Measurements from ENCODE around the gene ETV3.

ETV3 gene

GRCh38 chr1:157161901-157162300, 23.7 kb upstream of the ETV3 start:
- WGBS, 2 donors (ENCODE audit: extremely low coverage in 2 of 2, insufficient read length in 2 of 2, insufficient replicate concordance in 1 of 2): no CpG with 5 or more reads among the region's 5 CpGs
- Histone ChIP-seq H3K14ac (ENCODE audit: low read length) (no peak overlapping the region), H2BK15ac (ENCODE audit: low read length) (no peak overlapping the region), H3K9ac (ENCODE audit: low read depth, low read length, poor library complexity) (no peak overlapping the region), H3K9me3 (replicated peaks in 1 of 2; ENCODE audit: control insufficient read depth in 2 of 2, insufficient read depth in 1 of 2, low read depth in 1 of 2, low read length in 2 of 2) (no peaks in the 10 kb centered on the region), H4K8ac (ENCODE audit: low read depth, low read length) (no peak overlapping the region), H2BK5ac (ENCODE audit: low read length) (no peak overlapping the region), H4K91ac (ENCODE audit: low read depth, low read length, poor library complexity) (no peak overlapping the region), H3K27me3 (ENCODE audit: control insufficient read depth in 3 of 3, insufficient read depth in 3 of 3, low read depth in 1 of 3, low read length in 3 of 3) (peaks cover 0 to 25% (median 0%) of the 10 kb centered on the region in 3 experiments), H2BK120ac (ENCODE audit: low read depth, low read length) (no peak overlapping the region), H3K36me3 (replicated peaks in 1 of 2; ENCODE audit: control insufficient read depth in 2 of 2, insufficient read depth in 2 of 2, low read length in 2 of 2) (no peaks in the 10 kb centered on the region), H2BK12ac (ENCODE audit: low read length) (no peak overlapping the region), H2AK5ac (ENCODE audit: low read depth, low read length) (no peak overlapping the region), H3K27ac (replicated peaks; ENCODE audit: low read length) (no peak overlapping the region), H2AFZ (ENCODE audit: low read length) (no peak overlapping the region), H3K4ac (ENCODE audit: low read length) (no peak overlapping the region), H3K23ac (ENCODE audit: low read depth, low read length, poor library complexity) (no peak overlapping the region), H3K18ac (ENCODE audit: low read length) (no peak overlapping the region), H3K4me2 (ENCODE audit: insufficient read depth, low read length, poor library complexity, severe bottlenecking) (no peak overlapping the region), H3K4me3 (ENCODE audit: low read length in 2 of 2) (no peak overlapping the region), H3K4me1 (ENCODE audit: control insufficient read depth in 2 of 2, insufficient read depth in 1 of 2, low read depth in 1 of 2, low read length in 2 of 2) (peaks cover 0 to 15% of the 10 kb centered on the region in 2 donors), H3K79me1 (ENCODE audit: low read depth, low read length) (no peaks in the 10 kb centered on the region)
- no peak for DNase-seq (ENCODE audit: low spot score)

- H3K27ac ChIP-seq (replicated peaks; ENCODE audit: low read length): no peak overlapping the region
- H2BK15ac ChIP-seq (ENCODE audit: low read length): no peak overlapping the region
- no peak overlapping the region for H3K4ac ChIP-seq (ENCODE audit: low read length)
- no peak overlapping the region for H3K9ac ChIP-seq (ENCODE audit: low read depth, low read length, poor library complexity)
- no peak overlapping the region for H2BK12ac ChIP-seq (ENCODE audit: low read length)
- no peak for DNase-seq (ENCODE audit: low spot score)
- H3K18ac ChIP-seq (ENCODE audit: low read length): no peak overlapping the region
- no peak overlapping the region for H3K4me3 ChIP-seq (ENCODE audit: low read length in 2 of 2)
- H2BK5ac ChIP-seq (ENCODE audit: low read length): no peak overlapping the region
- no peak overlapping the region for H3K14ac ChIP-seq (ENCODE audit: low read length)
- H2BK120ac ChIP-seq (ENCODE audit: low read depth, low read length): no peak overlapping the region
- H3K36me3 ChIP-seq (replicated peaks in 1 of 2; ENCODE audit: control insufficient read depth in 2 of 2, insufficient read depth in 2 of 2, low read length in 2 of 2): no peaks in the 10 kb centered on the region
- H4K8ac ChIP-seq (ENCODE audit: low read depth, low read length): no peak overlapping the region
- WGBS, 2 donors (ENCODE audit: extremely low coverage in 2 of 2, insufficient read length in 2 of 2, insufficient replicate concordance in 1 of 2): no CpG with 5 or more reads among the region's 4 CpGs
- H3K23ac ChIP-seq (ENCODE audit: low read depth, low read length, poor library complexity): no peak overlapping the region
- H3K4me1 ChIP-seq (ENCODE audit: control insufficient read depth in 2 of 2, insufficient read depth in 1 of 2, low read depth in 1 of 2, low read length in 2 of 2): peaks cover 0 to 27% of the 10 kb centered on the region in 2 donors
- no peaks in the 10 kb centered on the region for H3K9me3 ChIP-seq (replicated peaks in 1 of 2; ENCODE audit: control insufficient read depth in 2 of 2, insufficient read depth in 1 of 2, low read depth in 1 of 2, low read length in 2 of 2)
- H2AFZ ChIP-seq (ENCODE audit: low read length): no peak overlapping the region
- H3K79me1 ChIP-seq (ENCODE audit: low read depth, low read length): no peaks in the 10 kb centered on the region
- H3K4me2 ChIP-seq (ENCODE audit: insufficient read depth, low read length, poor library complexity, severe bottlenecking): no peak overlapping the region
- no peak overlapping the region for H4K91ac ChIP-seq (ENCODE audit: low read depth, low read length, poor library complexity)
- H2AK5ac ChIP-seq (ENCODE audit: low read depth, low read length): no peak overlapping the region
- peaks cover 0 to 13% (median 0%) of the 10 kb centered on the region in 3 experiments for H3K27me3 ChIP-seq (ENCODE audit: control insufficient read depth in 3 of 3, insufficient read depth in 3 of 3, low read depth in 1 of 3, low read length in 3 of 3)
Measured at GRCh38 chr1:157158967-157159366, 20.8 kb upstream of the ETV3 start.

- WGBS, 2 donors (ENCODE audit: extremely low coverage in 2 of 2, insufficient read length in 2 of 2, insufficient replicate concordance in 1 of 2): no CpG with 5 or more reads among the region's 9 CpGs
- Histone ChIP-seq H2BK12ac (ENCODE audit: low read length) (no peak overlapping the region), H4K91ac (ENCODE audit: low read depth, low read length, poor library complexity) (no peak overlapping the region), H2BK120ac (ENCODE audit: low read depth, low read length) (no peak overlapping the region), H3K4me2 (ENCODE audit: insufficient read depth, low read length, poor library complexity, severe bottlenecking) (no peak overlapping the region), H3K27me3 (ENCODE audit: control insufficient read depth in 3 of 3, insufficient read depth in 3 of 3, low read depth in 1 of 3, low read length in 3 of 3) (peaks cover 0 to 22% (median 0%) of the 10 kb centered on the region in 3 experiments), H3K14ac (ENCODE audit: low read length) (no peak overlapping the region), H3K79me1 (ENCODE audit: low read depth, low read length) (no peaks in the 10 kb centered on the region), H2BK5ac (ENCODE audit: low read length) (no peak overlapping the region), H3K4me1 (ENCODE audit: control insufficient read depth in 2 of 2, insufficient read depth in 1 of 2, low read depth in 1 of 2, low read length in 2 of 2) (peaks cover 0 to 28% of the 10 kb centered on the region in 2 donors), H2AFZ (ENCODE audit: low read length) (peak overlapping the region; percentile 51), H3K9ac (ENCODE audit: low read depth, low read length, poor library complexity) (no peak overlapping the region), H3K36me3 (replicated peaks in 1 of 2; ENCODE audit: control insufficient read depth in 2 of 2, insufficient read depth in 2 of 2, low read length in 2 of 2) (no peaks in the 10 kb centered on the region), H2AK5ac (ENCODE audit: low read depth, low read length) (no peak overlapping the region), H2BK15ac (ENCODE audit: low read length) (no peak overlapping the region), H3K4ac (ENCODE audit: low read length) (no peak overlapping the region), H3K27ac (replicated peaks; ENCODE audit: low read length) (no peak overlapping the region), H3K9me3 (replicated peaks in 1 of 2; ENCODE audit: control insufficient read depth in 2 of 2, insufficient read depth in 1 of 2, low read depth in 1 of 2, low read length in 2 of 2) (no peaks in the 10 kb centered on the region), H4K8ac (ENCODE audit: low read depth, low read length) (no peak overlapping the region), H3K4me3 (ENCODE audit: low read length in 2 of 2) (no peak overlapping the region), H3K23ac (ENCODE audit: low read depth, low read length, poor library complexity) (no peak overlapping the region), H3K18ac (ENCODE audit: low read length) (peak overlapping the region; percentile 6)
- no peak for DNase-seq (ENCODE audit: low spot score)
Measured at GRCh38 chr1:157157501-157158190, 19.5 kb upstream of the ETV3 start.

GRCh38 chr1:157156058-157156541, 17.9 kb upstream of the ETV3 start:
- H4K91ac ChIP-seq (ENCODE audit: low read depth, low read length, poor library complexity): no peak overlapping the region
- H3K27ac ChIP-seq (replicated peaks; ENCODE audit: low read length): no peak overlapping the region

More at GRCh38 chr1:157156058-157156541, 17.9 kb upstream of the ETV3 start:
- no peak overlapping the region for H2BK15ac ChIP-seq (ENCODE audit: low read length)
- H4K8ac ChIP-seq (ENCODE audit: low read depth, low read length): no peak overlapping the region
- peaks cover 0 to 24% of the 10 kb centered on the region in 2 donors for H3K4me1 ChIP-seq (ENCODE audit: control insufficient read depth in 2 of 2, insufficient read depth in 1 of 2, low read depth in 1 of 2, low read length in 2 of 2)
- H3K27me3 ChIP-seq (ENCODE audit: control insufficient read depth in 3 of 3, insufficient read depth in 3 of 3, low read depth in 1 of 3, low read length in 3 of 3): peaks cover 0 to 29% (median 0%) of the 10 kb centered on the region in 3 experiments
- no CpG with 5 or more reads among the region's 14 CpGs for WGBS, 2 donors (ENCODE audit: extremely low coverage in 2 of 2, insufficient read length in 2 of 2, insufficient replicate concordance in 1 of 2)
- H3K4me2 ChIP-seq (ENCODE audit: insufficient read depth, low read length, poor library complexity, severe bottlenecking): peak overlapping the region; percentile 39
- H3K36me3 ChIP-seq (replicated peaks in 1 of 2; ENCODE audit: control insufficient read depth in 2 of 2, insufficient read depth in 2 of 2, low read length in 2 of 2): no peaks in the 10 kb centered on the region
- H3K4me3 ChIP-seq (ENCODE audit: low read length in 2 of 2): peak overlapping the region in 1 of 2 donors; percentile 16
- H3K4ac ChIP-seq (ENCODE audit: low read length): no peak overlapping the region
- H2AK5ac ChIP-seq (ENCODE audit: low read depth, low read length): no peak overlapping the region
- H3K79me1 ChIP-seq (ENCODE audit: low read depth, low read length): no peaks in the 10 kb centered on the region
- H2BK120ac ChIP-seq (ENCODE audit: low read depth, low read length): no peak overlapping the region
- peak overlapping the region; percentile 68 for H3K18ac ChIP-seq (ENCODE audit: low read length)
- no peak overlapping the region for H2BK12ac ChIP-seq (ENCODE audit: low read length)
- no peaks in the 10 kb centered on the region for H3K9me3 ChIP-seq (replicated peaks in 1 of 2; ENCODE audit: control insufficient read depth in 2 of 2, insufficient read depth in 1 of 2, low read depth in 1 of 2, low read length in 2 of 2)
- peak overlapping the region; percentile 92 for H2AFZ ChIP-seq (ENCODE audit: low read length)
- H3K9ac ChIP-seq (ENCODE audit: low read depth, low read length, poor library complexity): no peak overlapping the region
- H2BK5ac ChIP-seq (ENCODE audit: low read length): no peak overlapping the region
- no peak overlapping the region for H3K14ac ChIP-seq (ENCODE audit: low read length)
- DNase-seq (ENCODE audit: low spot score): peak; percentile 78
- no peak overlapping the region for H3K23ac ChIP-seq (ENCODE audit: low read depth, low read length, poor library complexity)
